GM18907 (cell line): ENCODE measurements around the gene PRKAG3.
A peak's percentile ranks its signal among the peaks of the same experiment; 100 is the strongest.

Experiments
- ATAC-seq: cut with Tn5 transposase; IDR thresholded peaks from one replicate; pipeline ENCODE4 v1.9.1; 2021; ENCODE audit warnings: mild to moderate bottlenecking, moderate library complexity; ENCODE audit not compliant: unreplicated experiment

PRKAG3 gene

GRCh38 chr2:218831378-218831990, at the start of gene PRKAG3:
PRKAG3 (minus strand) TSS chr2:218831803.
- no peak for ATAC-seq

- ATAC-seq, result no peak
Measured at GRCh38 chr2:218880859-218881594, 49.4 kb upstream of the PRKAG3 start.

- ATAC-seq, result peak; percentile 74
Measured at GRCh38 chr2:218880102-218880858, 48.7 kb upstream of the PRKAG3 start, which contains the start of gene WNT10A. WNT10A (plus strand) TSS chr2:218880852; CDS start chr2:218880996, 144 bp downstream.

- ATAC-seq, result no peak
Measured at GRCh38 chr2:218879776-218880101, 48.1 kb upstream of the PRKAG3 start.

GRCh38 chr2:218878926-218879761, 47.5 kb upstream of the PRKAG3 start:
- ATAC-seq, result peak; percentile 11

GRCh38 chr2:218878486-218878885, 46.9 kb upstream of the PRKAG3 start:
- no peak for ATAC-seq

- ATAC-seq, result no peak
Measured at GRCh38 chr2:218877891-218878290, 46.3 kb upstream of the PRKAG3 start.

GRCh38 chr2:218877331-218877730, 45.7 kb upstream of the PRKAG3 start:
- ATAC-seq, result no peak

- no peak for ATAC-seq
Measured at GRCh38 chr2:218876562-218877219, 45.1 kb upstream of the PRKAG3 start.

GRCh38 chr2:218875692-218876246, 44.2 kb upstream of the PRKAG3 start:
- no peak for ATAC-seq

GRCh38 chr2:218873359-218874194, 42.0 kb upstream of the PRKAG3 start:
- no peak for ATAC-seq

GRCh38 chr2:218872645-218873358, 41.2 kb upstream of the PRKAG3 start:
- no peak for ATAC-seq

- ATAC-seq, result no peak
Measured at GRCh38 chr2:218871345-218872302, 40.0 kb upstream of the PRKAG3 start.

- no peak for ATAC-seq
Measured at GRCh38 chr2:218870984-218871344, 39.4 kb upstream of the PRKAG3 start.

GRCh38 chr2:218869064-218869463, 37.5 kb upstream of the PRKAG3 start:
- no peak for ATAC-seq

- ATAC-seq, result no peak
Measured at GRCh38 chr2:218867900-218868299, 36.3 kb upstream of the PRKAG3 start.

GRCh38 chr2:218865999-218866398, 34.4 kb upstream of the PRKAG3 start:
- no peak for ATAC-seq

GRCh38 chr2:218865396-218865795, 33.8 kb upstream of the PRKAG3 start:
- no peak for ATAC-seq
